Measurements from ENCODE around the gene MINK1. TPM values are rescaled to one million over a fixed set of nuclear protein-coding genes. Genes with fewer than 3 reads are reported as not detected.

The MINK1 gene
- total RNA-seq, 1 donor from 2014 or later: 84.6 TPM

Other genes with a start within 250 kb of the MINK1 start
- under 0.01 and 16.1 TPM in 2 replicates for gene SMTNL2, start 248.8 kb upstream of the MINK1 start, total RNA-seq
- not detected in 2 replicates for gene ALOX15, start 191.7 kb upstream of the MINK1 start, total RNA-seq
- 16.0 and 31.7 TPM in 2 replicates for gene PELP1, start 129.2 kb upstream of the MINK1 start, total RNA-seq
- 2.1 and 2.7 TPM in 2 replicates for gene ARRB2, start 122.7 kb upstream of the MINK1 start, total RNA-seq
- 17.4 and 20.6 TPM in 2 replicates for gene MED11, start 101.9 kb upstream of the MINK1 start, total RNA-seq
- 0.30 and 1.0 TPM in 2 replicates for gene ZMYND15, start 93.5 kb upstream of the MINK1 start, total RNA-seq
- 36.2 and 48.6 TPM in 2 replicates for gene CXCL16, start 93.4 kb upstream of the MINK1 start, total RNA-seq
- gene TM4SF5, start 61.5 kb upstream of the MINK1 start, total RNA-seq: not detected in 2 replicates
- gene VMO1, start 47.0 kb upstream of the MINK1 start, total RNA-seq: not detected in 2 replicates
- not detected in 2 replicates for gene GLTPD2, start 44.4 kb upstream of the MINK1 start, total RNA-seq
- gene PSMB6, start 37.2 kb upstream of the MINK1 start, total RNA-seq: 79.0 and 204 TPM in 2 replicates
- 16.0 and 21.3 TPM in 2 replicates for gene PLD2, start 26.2 kb upstream of the MINK1 start, total RNA-seq
- gene C17orf107, start 66.2 kb downstream of the MINK1 start, total RNA-seq: 1.7 and 4.2 TPM in 2 replicates
- 0.25 and 0.35 TPM in 2 replicates for gene CHRNE, start 69.8 kb downstream of the MINK1 start, total RNA-seq
- not detected in 2 replicates for gene GP1BA, start 98.9 kb downstream of the MINK1 start, total RNA-seq
- 40.1 and 56.2 TPM in 2 replicates for gene SLC25A11, start 106.7 kb downstream of the MINK1 start, total RNA-seq
- 16.1 and 43.6 TPM in 2 replicates for gene RNF167, start 106.9 kb downstream of the MINK1 start, total RNA-seq
- gene PFN1, start 115.2 kb downstream of the MINK1 start, total RNA-seq: 549 and 701 TPM in 2 replicates
- gene ENO3, start 117.8 kb downstream of the MINK1 start, total RNA-seq: 5.3 and 6.6 TPM in 2 replicates
- 45.7 and 66.5 TPM in 2 replicates for gene SPAG7, start 134.5 kb downstream of the MINK1 start, total RNA-seq
- gene CAMTA2, start 154.3 kb downstream of the MINK1 start, total RNA-seq: 0.87 and 37.9 TPM in 2 replicates
- 0.40 and 0.69 TPM in 2 replicates for gene INCA1, start 164.2 kb downstream of the MINK1 start, total RNA-seq
- 116 and 142 TPM in 2 replicates for gene KIF1C, start 164.6 kb downstream of the MINK1 start, total RNA-seq
- 0.52 and 0.55 TPM in 2 replicates for gene SLC52A1, start 202.1 kb downstream of the MINK1 start, total RNA-seq
- 1.6 and 4.9 TPM in 2 replicates for gene ZFP3, start 245.1 kb downstream of the MINK1 start, total RNA-seq

Data from renal cortical epithelial cell (primary cell).